ENCODE data around the gene MRPL43. TPM values are rescaled to one million over a fixed set of nuclear protein-coding genes. Genes with fewer than 3 reads are reported as not detected.

Gene MRPL43
- total and polyA plus RNA-seq, 4 donors = 30.5 to 76.0 (median 57.8) TPM

DNA sequence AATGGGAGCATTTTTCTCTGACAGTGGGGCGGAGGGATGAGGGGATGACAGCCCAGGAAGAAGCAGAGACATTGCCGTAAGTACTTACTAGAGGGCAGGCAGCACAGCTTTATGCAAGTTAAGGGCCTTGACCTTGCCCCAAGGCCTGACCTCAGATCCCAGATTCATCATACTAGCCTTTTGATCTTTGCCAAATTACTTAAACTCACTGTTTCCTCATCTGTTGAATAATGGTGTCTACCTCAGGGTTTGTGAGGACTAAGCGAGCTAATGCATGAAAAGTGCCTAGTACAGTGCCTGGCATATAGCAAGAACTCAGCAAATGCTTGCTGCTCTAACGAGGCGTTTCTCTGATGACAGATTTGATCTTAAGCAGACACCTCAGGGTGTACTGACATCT lies 21.5 kb downstream of the MRPL43 start:
- Histone ChIP-seq H3K27ac (ENCODE audit: low read depth in 1 of 2, low read length in 2 of 2) (no peak overlapping the region), H3K36me3 (ENCODE audit: control insufficient read depth in 4 of 4, insufficient read depth in 3 of 4, low read depth in 1 of 4, low read length in 3 of 4) (peaks cover 0 to 10% (median 5%) of the 10 kb centered on the region in 4 donors), H3K9ac (ENCODE audit: low read depth in 1 of 2, low read length in 2 of 2) (no peak overlapping the region), H3K4me3 (ENCODE audit: low read depth in 1 of 3, low read length in 3 of 3) (no peak overlapping the region), H3K27me3 (ENCODE audit: control insufficient read depth in 4 of 4, insufficient read depth in 4 of 4, low read length in 3 of 4) (no peaks in the 10 kb centered on the region), H3K4me1 (ENCODE audit: control insufficient read depth in 4 of 4, insufficient read depth in 4 of 4, low read length in 3 of 4) (peaks cover 5 to 38% (median 24%) of the 10 kb centered on the region in 4 donors), H3K9me3 (ENCODE audit: control insufficient read depth in 4 of 4, low read length in 3 of 4) (no peaks in the 10 kb centered on the region)
- WGBS = 72% methylated on average over 5 of the region's 5 CpGs
- TF ChIP-seq TAF1 (conservative IDR thresholded peaks at IDR 0.05) = no peak
- no peak for TF ChIP-seq FOXA2 (IDR thresholded peaks at IDR 0.05)
- TF ChIP-seq, protein P1, sequence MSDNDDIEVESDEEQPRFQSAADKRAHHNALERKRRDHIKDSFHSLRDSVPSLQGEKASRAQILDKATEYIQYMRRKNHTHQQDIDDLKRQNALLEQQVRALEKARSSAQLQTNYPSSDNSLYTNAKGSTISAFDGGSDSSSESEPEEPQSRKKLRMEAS (IDR thresholded peaks at IDR 0.05) = no peak
- no peak for TF ChIP-seq HNF4A (conservative IDR thresholded peaks at IDR 0.05)
- TF ChIP-seq, protein P2, sequence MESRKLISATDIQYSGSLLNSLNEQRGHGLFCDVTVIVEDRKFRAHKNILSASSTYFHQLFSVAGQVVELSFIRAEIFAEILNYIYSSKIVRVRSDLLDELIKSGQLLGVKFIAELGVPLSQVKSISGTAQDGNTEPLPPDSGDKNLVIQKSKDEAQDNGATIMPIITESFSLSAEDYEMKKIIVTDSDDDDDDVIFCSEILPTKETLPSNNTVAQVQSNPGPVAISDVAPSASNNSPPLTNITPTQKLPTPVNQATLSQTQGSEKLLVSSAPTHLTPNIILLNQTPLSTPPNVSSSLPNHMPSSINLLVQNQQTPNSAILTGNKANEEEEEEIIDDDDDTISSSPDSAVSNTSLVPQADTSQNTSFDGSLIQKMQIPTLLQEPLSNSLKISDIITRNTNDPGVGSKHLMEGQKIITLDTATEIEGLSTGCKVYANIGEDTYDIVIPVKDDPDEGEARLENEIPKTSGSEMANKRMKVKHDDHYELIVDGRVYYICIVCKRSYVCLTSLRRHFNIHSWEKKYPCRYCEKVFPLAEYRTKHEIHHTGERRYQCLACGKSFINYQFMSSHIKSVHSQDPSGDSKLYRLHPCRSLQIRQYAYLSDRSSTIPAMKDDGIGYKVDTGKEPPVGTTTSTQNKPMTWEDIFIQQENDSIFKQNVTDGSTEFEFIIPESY (IDR thresholded peaks at IDR 0.05) = no peak
- TF ChIP-seq GABPA (IDR thresholded peaks at IDR 0.05 in 1 of 2, conservative IDR thresholded peaks at IDR 0.05 in 1 of 2) = no peak
- TF ChIP-seq JUND (IDR thresholded peaks at IDR 0.05) = no peak
- TF ChIP-seq RXRA (IDR thresholded peaks at IDR 0.05) = no peak
- TF ChIP-seq HNF4G (IDR thresholded peaks at IDR 0.05) = no peak
- no peak for TF ChIP-seq FOXA1 (IDR thresholded peaks at IDR 0.05)
- TF ChIP-seq, protein P3, sequence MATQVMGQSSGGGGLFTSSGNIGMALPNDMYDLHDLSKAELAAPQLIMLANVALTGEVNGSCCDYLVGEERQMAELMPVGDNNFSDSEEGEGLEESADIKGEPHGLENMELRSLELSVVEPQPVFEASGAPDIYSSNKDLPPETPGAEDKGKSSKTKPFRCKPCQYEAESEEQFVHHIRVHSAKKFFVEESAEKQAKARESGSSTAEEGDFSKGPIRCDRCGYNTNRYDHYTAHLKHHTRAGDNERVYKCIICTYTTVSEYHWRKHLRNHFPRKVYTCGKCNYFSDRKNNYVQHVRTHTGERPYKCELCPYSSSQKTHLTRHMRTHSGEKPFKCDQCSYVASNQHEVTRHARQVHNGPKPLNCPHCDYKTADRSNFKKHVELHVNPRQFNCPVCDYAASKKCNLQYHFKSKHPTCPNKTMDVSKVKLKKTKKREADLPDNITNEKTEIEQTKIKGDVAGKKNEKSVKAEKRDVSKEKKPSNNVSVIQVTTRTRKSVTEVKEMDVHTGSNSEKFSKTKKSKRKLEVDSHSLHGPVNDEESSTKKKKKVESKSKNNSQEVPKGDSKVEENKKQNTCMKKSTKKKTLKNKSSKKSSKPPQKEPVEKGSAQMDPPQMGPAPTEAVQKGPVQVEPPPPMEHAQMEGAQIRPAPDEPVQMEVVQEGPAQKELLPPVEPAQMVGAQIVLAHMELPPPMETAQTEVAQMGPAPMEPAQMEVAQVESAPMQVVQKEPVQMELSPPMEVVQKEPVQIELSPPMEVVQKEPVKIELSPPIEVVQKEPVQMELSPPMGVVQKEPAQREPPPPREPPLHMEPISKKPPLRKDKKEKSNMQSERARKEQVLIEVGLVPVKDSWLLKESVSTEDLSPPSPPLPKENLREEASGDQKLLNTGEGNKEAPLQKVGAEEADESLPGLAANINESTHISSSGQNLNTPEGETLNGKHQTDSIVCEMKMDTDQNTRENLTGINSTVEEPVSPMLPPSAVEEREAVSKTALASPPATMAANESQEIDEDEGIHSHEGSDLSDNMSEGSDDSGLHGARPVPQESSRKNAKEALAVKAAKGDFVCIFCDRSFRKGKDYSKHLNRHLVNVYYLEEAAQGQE (IDR thresholded peaks at IDR 0.05) = no peak
- TF ChIP-seq, protein P4, sequence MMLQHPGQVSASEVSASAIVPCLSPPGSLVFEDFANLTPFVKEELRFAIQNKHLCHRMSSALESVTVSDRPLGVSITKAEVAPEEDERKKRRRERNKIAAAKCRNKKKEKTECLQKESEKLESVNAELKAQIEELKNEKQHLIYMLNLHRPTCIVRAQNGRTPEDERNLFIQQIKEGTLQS (IDR thresholded peaks at IDR 0.05) = no peak
- no peak for TF ChIP-seq YY1 (IDR thresholded peaks at IDR 0.05)
- TF ChIP-seq, protein P5, sequence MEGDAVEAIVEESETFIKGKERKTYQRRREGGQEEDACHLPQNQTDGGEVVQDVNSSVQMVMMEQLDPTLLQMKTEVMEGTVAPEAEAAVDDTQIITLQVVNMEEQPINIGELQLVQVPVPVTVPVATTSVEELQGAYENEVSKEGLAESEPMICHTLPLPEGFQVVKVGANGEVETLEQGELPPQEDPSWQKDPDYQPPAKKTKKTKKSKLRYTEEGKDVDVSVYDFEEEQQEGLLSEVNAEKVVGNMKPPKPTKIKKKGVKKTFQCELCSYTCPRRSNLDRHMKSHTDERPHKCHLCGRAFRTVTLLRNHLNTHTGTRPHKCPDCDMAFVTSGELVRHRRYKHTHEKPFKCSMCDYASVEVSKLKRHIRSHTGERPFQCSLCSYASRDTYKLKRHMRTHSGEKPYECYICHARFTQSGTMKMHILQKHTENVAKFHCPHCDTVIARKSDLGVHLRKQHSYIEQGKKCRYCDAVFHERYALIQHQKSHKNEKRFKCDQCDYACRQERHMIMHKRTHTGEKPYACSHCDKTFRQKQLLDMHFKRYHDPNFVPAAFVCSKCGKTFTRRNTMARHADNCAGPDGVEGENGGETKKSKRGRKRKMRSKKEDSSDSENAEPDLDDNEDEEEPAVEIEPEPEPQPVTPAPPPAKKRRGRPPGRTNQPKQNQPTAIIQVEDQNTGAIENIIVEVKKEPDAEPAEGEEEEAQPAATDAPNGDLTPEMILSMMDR (IDR thresholded peaks at IDR 0.05; ENCODE audit: low read depth, low read length, missing input control) = no peak
- no peak for TF ChIP-seq RAD21 (IDR thresholded peaks at IDR 0.05)
- TF ChIP-seq NR2F2 (IDR thresholded peaks at IDR 0.05) = no peak
- no peak for TF ChIP-seq SP1 (IDR thresholded peaks at IDR 0.05)
- no peak for TF ChIP-seq EGR1 (IDR thresholded peaks at IDR 0.05; ENCODE audit: low read depth in 2 of 2)
- no peak for DNase-seq (ENCODE audit: low spot score)
